Omental fat pad (tissue), 4 donors: ENCODE results near the gene SEC61B. TPM values are rescaled to one million over a fixed set of nuclear protein-coding genes. Genes with fewer than 3 reads are reported as not detected.

ENCODE experiments used
- ATAC-seq: fragments of 150-250 bp; one replicate; pipeline ENCODE4 v1.9.1; 2016; ENCODE audit warnings: mild to moderate bottlenecking, moderate library complexity; ENCODE audit not compliant: low FRiP score
- DNase-seq: peaks from one replicate; pipeline ENCODE4 v3.0.0-alpha.2; 2019; ENCODE audit warnings: low spot score
- CTCF ChIP-seq, 3 donors: fragments of 450-650 bp; IDR thresholded peaks; one replicate each; pipeline ENCODE4 v1.5.1; 2016 to 2017; ENCODE audit warnings: antibody characterized with exemption in 3 of 3, mild to moderate bottlenecking in 3 of 3, moderate library complexity in 2 of 3
- small RNA-seq: library from RNA; depleted of rRNA; stranded (forward); fragments of <200 nt; gene quantifications from one replicate; pipeline ENCODE3, GENCODE V24; 2016
- total RNA-seq, 4 donors: library from RNA; depleted of rRNA; stranded (reverse); fragments of >200 nt; gene quantifications; one replicate each; pipeline ENCODE4 v1.1.0, GENCODE V29; 2016

Gene SEC61B
- total RNA-seq, 4 donors from 2014 or later = 68.7 to 149 (median 134) TPM

GRCh38 chr9:99269416-99269815 is 47.3 kb downstream of the SEC61B start:
- no peak for ATAC-seq
- no peak for DNase-seq
- TF ChIP-seq CTCF (IDR thresholded peaks at IDR 0.05) = no peak

DNA sequence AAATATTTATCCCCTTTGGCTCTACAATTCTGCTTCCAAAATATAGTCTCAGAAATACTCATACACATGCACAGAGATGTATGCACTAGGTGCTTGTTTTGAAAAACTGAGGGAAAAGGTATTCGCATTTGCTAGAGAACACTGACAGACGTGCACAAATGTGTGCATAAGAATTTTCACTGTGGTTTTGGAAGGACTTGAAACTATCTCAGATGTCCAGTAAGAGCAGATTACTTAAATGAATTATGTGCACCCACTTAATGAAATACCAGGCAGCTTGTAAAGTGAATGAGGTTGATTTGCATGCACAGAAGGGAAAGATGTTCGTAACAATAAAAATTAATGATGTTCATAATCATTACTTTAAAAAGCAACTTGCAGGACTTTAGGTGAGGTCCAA is 48.4 kb downstream of the SEC61B start:
- ATAC-seq = no peak
- no peak for TF ChIP-seq CTCF (IDR thresholded peaks at IDR 0.05)
- DNase-seq = no peak

- DNase-seq (no peak), ATAC-seq (no peak)
- no peak for TF ChIP-seq CTCF (IDR thresholded peaks at IDR 0.05)
Observed at GRCh38 chr9:99272836-99273235, 50.8 kb downstream of the SEC61B start.

GRCh38 chr9:99274016-99274415 is 51.9 kb downstream of the SEC61B start:
- ATAC-seq (no peak), DNase-seq (no peak)
- no peak for TF ChIP-seq CTCF (IDR thresholded peaks at IDR 0.05)

- no peak for TF ChIP-seq CTCF (IDR thresholded peaks at IDR 0.05)
- DNase-seq (no peak), ATAC-seq (no peak)
Observed at GRCh38 chr9:99274495-99274894, 52.4 kb downstream of the SEC61B start.

Small RNA genes lying within 50 kb of the gene (small RNA-seq; reads per million reads assigned to genes)
- gene RN7SL794P = not detected

Other genes with a start within 250 kb of the SEC61B start
- 10 to 100 TPM; 20.9 to 35.2 (median 30.9) TPM for gene TGFBR1, start 117.2 kb upstream of the SEC61B start, total RNA-seq
- gene ALG2, start 340 bp upstream of the SEC61B start, total RNA-seq = 10 to 100 TPM; 29.6 to 62.9 (median 44.5) TPM